ENCODE results near the gene KRTAP4-12.
"Not testable (repeated sequence)": the region's sequence is repeated elsewhere in the genome, so short reads cannot be mapped to it uniquely, and the experiment has no call there.

KRTAP4-12 gene

GRCh38 chr17:41123991-41124371 is at the start of gene KRTAP4-12:
Gene KRTAP4-12 (minus strand): TSS chr17:41124182. CDS start chr17:41124122, 60 bp downstream.
- DNase-seq: not testable (repeated sequence)

GRCh38 chr17:41171886-41172285 is 47.9 kb upstream of the KRTAP4-12 start:
- DNase-seq: no peak

GRCh38 chr17:41168121-41168520 is 44.1 kb upstream of the KRTAP4-12 start, which contains the start of gene KRTAP4-3:
Gene KRTAP4-3 (minus strand): TSS chr17:41168221. CDS start chr17:41168172, 49 bp downstream.
- no peak for DNase-seq

GRCh38 chr17:41167561-41167960 is 43.6 kb upstream of the KRTAP4-12 start:
- no peak for DNase-seq

- DNase-seq: no peak
Measured at GRCh38 chr17:41163828-41164227, 39.8 kb upstream of the KRTAP4-12 start.

GRCh38 chr17:41160648-41161047 is 36.7 kb upstream of the KRTAP4-12 start, which contains the start of gene KRTAP4-4:
Gene KRTAP4-4 (minus strand): TSS chr17:41160748. CDS start chr17:41160691, 57 bp downstream.
- DNase-seq: no peak

- DNase-seq: not testable (repeated sequence)
Measured at GRCh38 chr17:41160190-41160589, 36.2 kb upstream of the KRTAP4-12 start.

GRCh38 chr17:41153856-41154255 is 29.9 kb upstream of the KRTAP4-12 start:
- DNase-seq: no peak

- no peak for DNase-seq
Measured at GRCh38 chr17:41151525-41151924, 27.5 kb upstream of the KRTAP4-12 start.

GRCh38 chr17:41150026-41150425 is 26.0 kb upstream of the KRTAP4-12 start:
- no peak for DNase-seq

GRCh38 chr17:41149652-41149985 is 25.6 kb upstream of the KRTAP4-12 start, which contains the start of gene KRTAP4-5:
Gene KRTAP4-5 (minus strand): TSS chr17:41149825. CDS start chr17:41149767, 58 bp downstream.
- no peak for DNase-seq

- not testable (repeated sequence) for DNase-seq
Measured at GRCh38 chr17:41148971-41149651, 25.1 kb upstream of the KRTAP4-12 start.

- DNase-seq: no peak
Measured at GRCh38 chr17:41147531-41148204, 23.7 kb upstream of the KRTAP4-12 start.

GRCh38 chr17:41145261-41145660 is 21.3 kb upstream of the KRTAP4-12 start:
- DNase-seq: no peak

GRCh38 chr17:41144846-41145245 is 20.9 kb upstream of the KRTAP4-12 start:
- no peak for DNase-seq

- no peak for DNase-seq
Measured at GRCh38 chr17:41141361-41141760, 17.4 kb upstream of the KRTAP4-12 start.

GRCh38 chr17:41140360-41141131 is 16.6 kb upstream of the KRTAP4-12 start, which contains the start of gene KRTAP4-6:
Gene KRTAP4-6 (minus strand): TSS chr17:41140544. CDS start chr17:41140487, 57 bp downstream.
- no peak for DNase-seq

GRCh38 chr17:41139865-41140264 is 15.9 kb upstream of the KRTAP4-12 start:
- not testable (repeated sequence) for DNase-seq

GRCh38 chr17:41133880-41134735 is 10.1 kb upstream of the KRTAP4-12 start:
- DNase-seq: no peak

- DNase-seq: no peak
Measured at GRCh38 chr17:41131979-41132378, 8.0 kb upstream of the KRTAP4-12 start.

- no peak for DNase-seq
Measured at GRCh38 chr17:41127371-41127770, 3.4 kb upstream of the KRTAP4-12 start.

GRCh38 chr17:41126412-41126811 is 2.4 kb upstream of the KRTAP4-12 start:
- no peak for DNase-seq

All from activated CD4-positive, alpha-beta T cell treated with anti-CD3 and anti-CD28 coated beads, Interleukin-2, amount 50 U/mL, for 48 hours (primary cell).